Spinal cord (tissue), 10 donors: Measurements from ENCODE around the gene RHOH. TPM values are rescaled to one million over a fixed set of nuclear protein-coding genes. Genes with fewer than 3 reads are reported as not detected.

ENCODE experiments used
- DNase-seq, 6 donors: peaks; one replicate each; pipeline versions ENCODE4 v3.0.0 to v3.0.0-alpha.2; 2013 to 2015; ENCODE audit warnings: low spot score in 6 of 6, low read depth in 4 of 6
- H3K27ac ChIP-seq: one replicate; pipeline ENCODE4 v1.5.1; 2013; ENCODE audit warnings: low read depth, low read length, control low read depth
- H3K27me3 ChIP-seq: one replicate; pipeline ENCODE4 v1.6.1; 2013; ENCODE audit warnings: low read length; ENCODE audit not compliant: control insufficient read depth, insufficient read depth
- H3K36me3 ChIP-seq: one replicate; pipeline ENCODE4 v1.6.1; 2013; ENCODE audit warnings: low read length; ENCODE audit not compliant: control insufficient read depth, insufficient read depth
- H3K4me1 ChIP-seq: one replicate; pipeline ENCODE4 v1.6.1; 2013; ENCODE audit warnings: low read length; ENCODE audit not compliant: control insufficient read depth, insufficient read depth
- H3K4me3 ChIP-seq: one replicate; pipeline ENCODE4 v1.5.1; 2013; ENCODE audit warnings: low read depth, low read length, control low read depth
- H3K9me3 ChIP-seq: one replicate; pipeline ENCODE4 v1.6.1; 2013; ENCODE audit warnings: low read length; ENCODE audit not compliant: control insufficient read depth, insufficient read depth
- WGBS: methylation state at CpG from one replicate; pipeline ENCODE4 v1.1.5; 2013; ENCODE audit warnings: missing lambda C conversion rate; ENCODE audit not compliant: insufficient coverage; 5-methylcytosine and 5-hydroxymethylcytosine counted together
- polyA plus RNA-seq, 2 donors: library from polyadenylated mRNA; unstranded; fragments of 120-200 nt; gene quantifications; one replicate each; pipeline ENCODE4 v1.2.1, GENCODE V29; 2013; ENCODE audit not compliant: insufficient read length in 2 of 2
- total RNA-seq, 2 donors: library from RNA; depleted of rRNA in 1 of 2; stranded (reverse); fragments of 120-200 nt in 1 of 2; fragments of >200 nt in 1 of 2; gene quantifications; one replicate each; pipeline versions ENCODE4 v1.2.3 to v1.2.4, GENCODE V29; 2013 to 2014
- donor health status: healthy.

Gene RHOH
- total and polyA plus RNA-seq, 4 donors = 1.1 to 3.1 (median 1.5) TPM

DNA sequence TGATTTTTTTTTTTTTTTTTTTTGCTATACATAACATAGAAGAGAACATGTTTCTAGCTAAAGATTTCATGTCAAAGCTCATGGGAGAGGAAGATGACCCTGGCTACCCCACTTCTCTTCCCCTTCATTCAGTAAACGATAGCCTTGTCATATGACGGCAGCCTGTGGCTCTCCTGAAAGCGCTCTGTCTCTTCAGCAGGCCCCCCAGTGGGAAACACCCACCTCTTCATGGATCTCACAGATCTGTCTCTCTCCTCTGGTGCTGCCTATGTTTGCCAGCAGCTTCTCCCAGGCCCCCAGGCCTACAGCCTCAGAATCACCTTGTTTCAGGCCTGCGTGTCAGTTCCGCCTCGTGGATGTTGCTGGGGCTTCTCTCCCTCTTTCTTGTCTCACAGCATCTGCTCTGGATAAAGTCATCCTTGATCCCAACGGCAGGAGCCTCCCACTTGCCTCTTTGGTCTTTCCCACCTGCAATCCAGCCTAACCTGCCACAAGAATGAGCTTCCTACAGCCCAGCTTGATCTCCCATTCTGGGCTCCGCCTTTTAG lies 34.6 kb downstream of the RHOH start:
- WGBS = 79% methylated on average over 8 of the region's 8 CpGs
- no peak overlapping the region for H3K4me3 ChIP-seq
- DNase-seq = no peak
- no peaks in the 10 kb centered on the region for H3K4me1 ChIP-seq
- no peak overlapping the region for H3K27ac ChIP-seq
- no peaks in the 10 kb centered on the region for H3K36me3 ChIP-seq
- H3K27me3 ChIP-seq = no peaks in the 10 kb centered on the region
- H3K9me3 ChIP-seq = no peaks in the 10 kb centered on the region

GRCh38 chr4:40232610-40233009 lies 35.8 kb downstream of the RHOH start:
- H3K27ac ChIP-seq = no peak overlapping the region
- H3K27me3 ChIP-seq = no peaks in the 10 kb centered on the region
- H3K9me3 ChIP-seq = no peaks in the 10 kb centered on the region
- DNase-seq = no peak
- WGBS = 93% methylated on average over 3 of the region's 3 CpGs
- H3K4me3 ChIP-seq = no peak overlapping the region
- no peaks in the 10 kb centered on the region for H3K36me3 ChIP-seq
- no peaks in the 10 kb centered on the region for H3K4me1 ChIP-seq

DNA sequence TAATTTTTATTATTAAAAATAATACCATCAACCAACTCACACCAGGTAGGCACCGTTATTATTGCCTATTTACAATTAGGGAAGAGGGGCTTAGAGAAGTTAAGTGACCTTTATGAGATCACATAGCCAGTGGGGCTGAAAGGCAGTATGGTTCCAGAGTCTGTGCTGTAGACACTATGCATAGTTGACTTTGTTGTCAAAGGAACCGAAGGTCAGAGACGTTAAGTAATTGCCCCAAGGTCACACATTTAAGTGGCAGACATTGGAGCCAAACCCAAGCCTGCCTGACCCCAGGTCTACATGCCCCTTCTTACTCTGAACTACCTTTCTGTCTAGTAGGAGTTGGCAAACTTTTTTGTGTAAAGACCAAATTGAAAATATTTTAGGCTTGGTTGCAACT lies 36.4 kb downstream of the RHOH start:
- DNase-seq = no peak
- Histone ChIP-seq H3K9me3 (no peaks in the 10 kb centered on the region), H3K36me3 (no peaks in the 10 kb centered on the region), H3K27ac (no peak overlapping the region), H3K4me3 (no peak overlapping the region), H3K27me3 (no peaks in the 10 kb centered on the region), H3K4me1 (no peaks in the 10 kb centered on the region)
- 83% methylated on average over 2 of the region's 3 CpGs for WGBS

GRCh38 chr4:40234519-40235039 lies 37.7 kb downstream of the RHOH start:
- Histone ChIP-seq H3K4me3 (no peak overlapping the region), H3K9me3 (no peaks in the 10 kb centered on the region), H3K27me3 (no peaks in the 10 kb centered on the region), H3K4me1 (no peaks in the 10 kb centered on the region), H3K27ac (no peak overlapping the region), H3K36me3 (no peaks in the 10 kb centered on the region)
- DNase-seq = no peak
- WGBS = 83% methylated on average over 2 of the region's 3 CpGs

GRCh38 chr4:40238008-40238699 lies 41.3 kb downstream of the RHOH start:
- Histone ChIP-seq H3K4me1 (no peaks in the 10 kb centered on the region), H3K27ac (no peak overlapping the region), H3K4me3 (no peak overlapping the region), H3K27me3 (no peaks in the 10 kb centered on the region), H3K36me3 (no peaks in the 10 kb centered on the region), H3K9me3 (no peaks in the 10 kb centered on the region)
- no peak for DNase-seq
- WGBS = 96% methylated on average over 6 of the region's 12 CpGs

- Histone ChIP-seq H3K4me1 (no peaks in the 10 kb centered on the region), H3K4me3 (no peak overlapping the region), H3K36me3 (no peaks in the 10 kb centered on the region), H3K27me3 (no peaks in the 10 kb centered on the region), H3K9me3 (no peaks in the 10 kb centered on the region), H3K27ac (no peak overlapping the region)
- WGBS = 94% methylated on average over 5 of the region's 12 CpGs
- no peak for DNase-seq
Observed at GRCh38 chr4:40238700-40239548, 42.1 kb downstream of the RHOH start.

GRCh38 chr4:40240040-40240653 lies 43.3 kb downstream of the RHOH start:
- WGBS = no CpG with 5 or more reads among the region's 4 CpGs
- Histone ChIP-seq H3K4me1 (no peaks in the 10 kb centered on the region), H3K9me3 (no peaks in the 10 kb centered on the region), H3K4me3 (no peak overlapping the region), H3K27ac (no peak overlapping the region), H3K27me3 (no peaks in the 10 kb centered on the region), H3K36me3 (no peaks in the 10 kb centered on the region)
- no peak for DNase-seq

- Histone ChIP-seq H3K4me1 (no peaks in the 10 kb centered on the region), H3K27ac (no peak overlapping the region), H3K36me3 (no peaks in the 10 kb centered on the region), H3K27me3 (no peaks in the 10 kb centered on the region), H3K4me3 (no peak overlapping the region), H3K9me3 (no peaks in the 10 kb centered on the region)
- no CpG with 5 or more reads among the region's 4 CpGs for WGBS
- no peak for DNase-seq
Observed at GRCh38 chr4:40241026-40241425, 44.2 kb downstream of the RHOH start.

DNA sequence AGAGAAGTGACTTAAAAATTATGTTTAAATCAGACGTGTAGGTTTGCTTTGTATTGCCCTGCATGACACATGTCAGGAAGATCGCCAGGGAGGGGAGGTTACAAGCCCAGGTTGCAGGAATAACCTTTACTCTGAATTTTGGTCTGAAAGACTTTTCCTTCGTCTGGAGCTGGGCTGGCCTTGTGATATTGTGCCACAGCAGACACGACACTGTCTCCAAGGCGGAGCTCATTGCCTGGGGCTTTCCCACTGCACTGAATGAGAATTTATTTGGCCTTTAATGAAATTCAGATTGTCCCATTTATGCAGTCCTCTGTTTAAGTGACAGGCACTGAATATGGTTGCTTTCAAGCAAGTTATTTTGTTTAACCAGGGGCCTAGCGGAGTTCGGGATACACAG lies 45.1 kb downstream of the RHOH start:
- 53% methylated on average over 5 of the region's 7 CpGs for WGBS
- Histone ChIP-seq H3K27ac (no peak overlapping the region), H3K4me3 (no peak overlapping the region), H3K4me1 (no peaks in the 10 kb centered on the region), H3K27me3 (no peaks in the 10 kb centered on the region), H3K9me3 (no peaks in the 10 kb centered on the region), H3K36me3 (no peaks in the 10 kb centered on the region)
- DNase-seq = no peak
